Activated CD8-positive, alpha-beta memory T cell treated with anti-CD3 and anti-CD28 coated beads, Interleukin-2, amount 50 U/mL, for 24 hours (primary cell): ENCODE measurements around the gene EHMT1.
"Not testable (repeated sequence)": the region's sequence is repeated elsewhere in the genome, so short reads cannot be mapped to it uniquely, and the experiment has no call there.

Experiments used
- DNase-seq: peaks from one replicate; pipeline ENCODE4 v3.0.0-alpha.2; 2020; ENCODE audit errors: extremely low read depth

Gene EHMT1

DNA sequence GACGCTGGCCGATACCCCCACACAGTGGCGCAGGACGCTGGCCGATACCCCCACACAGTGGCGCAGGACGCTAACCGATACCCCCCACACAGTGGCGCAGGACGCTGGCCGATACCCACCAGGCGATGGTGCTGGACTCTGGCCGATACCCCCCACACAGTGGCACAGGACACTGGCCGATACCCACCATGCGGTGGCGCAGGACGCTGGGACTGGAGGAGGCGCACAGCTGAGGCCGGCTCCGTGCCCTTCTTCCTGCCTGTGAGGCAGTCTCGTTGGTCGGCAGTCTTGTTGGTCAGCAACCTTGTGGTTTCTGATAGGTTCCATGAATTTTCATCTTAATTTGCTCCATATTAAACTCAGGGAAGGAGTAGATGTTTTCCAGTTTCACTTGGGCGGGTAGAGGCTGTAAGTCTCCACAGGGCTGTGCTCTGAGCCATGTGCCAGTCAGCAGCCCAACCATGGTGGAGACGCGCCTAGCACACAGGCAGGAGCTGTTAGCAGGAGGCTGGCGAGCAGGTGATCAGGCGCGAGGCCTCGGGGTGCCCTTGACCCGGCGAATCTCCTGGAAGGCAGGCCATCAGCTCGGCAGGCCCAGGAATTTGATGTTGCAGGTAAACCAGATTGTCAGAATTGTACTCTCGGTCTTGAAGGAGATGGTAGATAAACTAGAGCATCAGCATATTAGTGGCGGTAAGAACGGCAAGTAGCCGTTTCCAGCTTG is 75.6 kb downstream of the EHMT1 start:
- DNase-seq, result no peak

- no peak for DNase-seq
These were observed 76.4 kb downstream of the EHMT1 start for GRCh38 chr9:137694962-137695875.

- no peak for DNase-seq
These were observed 77.5 kb downstream of the EHMT1 start for GRCh38 chr9:137696136-137696925.

- no peak for DNase-seq
These were observed 78.4 kb downstream of the EHMT1 start for GRCh38 chr9:137697193-137697592.

DNA sequence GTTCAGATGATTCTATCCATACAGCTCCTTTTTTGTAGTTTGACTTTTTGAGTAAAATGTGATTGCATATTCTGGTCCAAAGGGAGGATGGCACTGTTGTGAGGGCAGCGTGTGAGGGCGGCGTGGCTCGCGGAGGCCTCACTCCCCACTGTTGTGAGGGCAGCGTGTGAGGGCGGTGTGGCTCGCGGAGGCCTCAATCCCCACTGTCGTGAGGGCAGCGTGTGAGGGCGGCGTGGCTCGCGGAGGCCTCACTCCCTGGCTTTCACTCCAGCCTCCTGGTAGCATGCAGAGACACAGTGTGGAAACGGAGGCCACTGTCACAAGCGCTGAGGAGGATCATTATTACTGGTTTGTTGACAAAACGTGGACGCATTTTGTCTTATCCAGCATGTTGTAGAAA is 79.0 kb downstream of the EHMT1 start:
- DNase-seq, result no peak

GRCh38 chr9:137700911-137701310 is 82.1 kb downstream of the EHMT1 start:
- DNase-seq, result no peak

DNA sequence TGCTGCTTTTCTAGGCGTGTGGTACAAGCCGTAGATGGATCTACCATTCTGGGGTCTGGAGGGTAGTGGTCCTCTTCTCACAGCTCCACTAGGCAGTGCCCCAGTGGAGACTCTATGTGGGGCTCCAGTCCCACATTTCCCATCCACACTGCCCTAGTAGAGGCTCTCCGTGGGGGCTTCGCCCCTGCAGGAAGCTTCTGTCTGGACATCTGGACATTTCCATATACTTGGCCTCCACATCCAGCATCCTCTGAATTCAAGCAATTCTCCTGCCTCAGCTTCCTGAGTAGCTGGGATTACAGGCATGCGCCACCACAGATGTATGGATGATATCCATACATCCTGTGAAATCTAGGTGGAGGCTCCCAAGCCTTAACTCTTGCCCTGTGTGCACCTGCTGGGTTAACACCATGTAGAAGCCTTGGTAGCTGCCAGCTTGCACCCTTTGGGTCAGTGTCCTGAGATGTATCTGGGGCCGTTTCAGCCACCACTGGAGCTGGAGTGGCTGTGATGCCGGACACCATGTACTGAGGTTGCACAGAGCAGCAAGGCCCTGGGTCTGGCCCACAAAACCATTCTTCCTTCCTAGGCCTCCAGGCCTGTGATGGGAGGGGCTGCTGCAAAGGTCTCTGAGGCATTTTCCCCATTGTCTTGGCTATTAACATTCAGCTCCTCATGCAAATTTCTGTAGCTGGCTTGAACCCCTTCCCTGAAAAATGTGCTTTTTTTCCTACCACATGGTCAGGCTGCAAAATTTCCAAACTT is 84.0 kb downstream of the EHMT1 start:
- DNase-seq, result no peak

DNA sequence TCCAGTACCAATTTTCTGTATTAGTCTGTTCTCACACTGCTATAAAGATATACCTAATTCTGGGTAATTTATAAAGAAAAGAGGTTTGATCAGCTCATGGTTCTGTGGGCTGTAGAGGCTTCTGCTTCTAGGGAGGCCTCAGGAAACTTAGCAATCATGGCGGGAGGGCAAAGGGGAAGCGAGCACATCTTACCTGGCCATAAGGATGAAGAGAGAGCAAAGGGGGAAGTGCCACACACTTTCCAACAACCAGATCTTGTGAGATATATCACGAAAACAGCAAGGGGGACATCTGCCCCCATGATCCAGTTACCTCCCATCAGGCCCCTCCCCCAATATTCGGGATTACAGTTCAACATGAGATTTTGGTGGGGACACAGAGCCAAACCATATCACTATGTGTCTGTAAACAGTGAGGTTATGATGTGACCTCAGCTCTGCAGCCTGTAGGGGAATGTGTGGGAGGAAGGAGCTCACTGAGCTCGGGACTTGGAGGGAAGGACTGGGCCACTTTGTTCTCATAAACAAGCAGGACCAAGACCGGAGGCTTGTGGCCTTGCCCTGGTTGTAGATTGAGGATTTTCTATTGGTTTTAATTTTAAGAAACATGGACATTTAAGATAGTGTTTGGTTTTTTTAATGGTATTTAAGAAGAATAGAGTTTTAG is 85.2 kb downstream of the EHMT1 start:
- no peak for DNase-seq

GRCh38 chr9:137705443-137705863 is 86.6 kb downstream of the EHMT1 start:
- DNase-seq, result no peak

DNA sequence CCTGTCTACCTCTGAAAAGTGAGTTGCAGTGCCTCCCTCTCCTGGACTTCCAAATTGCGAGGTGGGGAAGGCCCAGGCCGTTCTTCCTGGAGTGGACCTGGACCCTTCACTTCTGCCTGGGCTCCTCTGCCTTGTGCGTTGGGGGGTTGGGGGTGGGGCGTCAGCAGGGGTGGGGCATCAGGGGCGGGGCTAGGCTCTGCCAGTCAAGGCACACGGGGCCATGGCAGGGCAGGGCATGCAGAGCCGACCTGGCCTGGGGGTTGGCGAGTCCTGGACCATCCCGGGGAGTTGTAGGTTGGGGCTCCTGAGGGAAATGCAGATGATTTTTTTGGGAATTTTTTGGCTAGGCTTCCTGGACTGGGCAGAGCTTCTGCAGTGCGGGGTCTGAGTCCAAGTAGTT is 87.1 kb downstream of the EHMT1 start:
- no peak for DNase-seq

DNA sequence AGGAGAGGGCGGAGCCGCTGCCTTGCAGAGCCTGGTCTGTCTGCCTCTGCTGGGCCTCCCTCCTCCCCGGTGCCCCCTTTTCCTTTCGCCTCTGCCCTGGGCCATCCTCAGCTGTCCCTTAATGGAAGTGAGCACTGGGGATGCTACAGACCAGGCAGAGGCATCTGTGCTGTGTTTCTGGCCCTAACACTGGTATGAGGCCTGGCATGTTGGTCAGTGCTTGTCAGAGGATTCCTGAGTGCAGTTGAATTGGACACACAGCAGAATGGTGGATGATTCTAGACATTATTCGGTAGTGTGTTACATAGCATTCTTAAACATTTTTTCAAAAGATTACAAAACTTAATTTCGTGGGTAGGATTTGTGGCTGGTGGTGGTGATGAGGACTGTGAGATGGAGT is 88.6 kb downstream of the EHMT1 start:
- no peak for DNase-seq

- no peak for DNase-seq
These were observed 89.9 kb downstream of the EHMT1 start for GRCh38 chr9:137708590-137709284.

DNA sequence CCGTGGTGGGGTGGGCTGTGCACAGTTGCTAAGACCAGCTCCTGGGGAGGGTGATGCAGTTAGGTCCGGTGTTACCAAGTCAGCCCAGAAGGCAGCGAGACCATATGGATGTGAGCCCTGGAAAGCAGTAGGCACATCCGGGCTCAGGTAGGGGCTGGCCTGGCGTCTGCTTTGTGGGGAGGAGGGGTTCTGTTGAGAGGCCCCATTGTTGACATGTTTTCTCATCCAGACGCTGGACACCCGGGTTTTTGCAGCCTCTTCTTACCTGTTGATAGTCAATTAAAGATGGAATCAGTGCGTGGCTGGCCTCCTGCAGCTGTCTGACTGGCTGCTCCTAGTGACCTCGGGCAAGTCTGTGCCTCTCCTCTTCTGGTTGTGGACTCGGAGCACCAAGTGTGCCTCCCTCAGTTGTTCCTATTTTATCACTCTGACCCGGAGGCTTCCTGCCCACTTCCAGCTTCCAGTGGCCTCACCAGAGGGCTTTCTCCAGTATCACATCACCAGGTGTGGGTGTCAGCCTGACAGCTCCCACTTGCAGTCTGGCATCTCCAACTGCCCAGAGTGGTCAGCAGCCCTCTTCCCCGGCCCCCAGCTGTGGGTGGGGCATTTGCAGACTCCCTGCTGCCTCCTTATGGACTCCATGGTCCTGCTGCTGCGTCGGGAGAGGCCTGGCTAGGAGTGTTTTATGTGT is 90.8 kb downstream of the EHMT1 start:
- DNase-seq, result no peak

DNA sequence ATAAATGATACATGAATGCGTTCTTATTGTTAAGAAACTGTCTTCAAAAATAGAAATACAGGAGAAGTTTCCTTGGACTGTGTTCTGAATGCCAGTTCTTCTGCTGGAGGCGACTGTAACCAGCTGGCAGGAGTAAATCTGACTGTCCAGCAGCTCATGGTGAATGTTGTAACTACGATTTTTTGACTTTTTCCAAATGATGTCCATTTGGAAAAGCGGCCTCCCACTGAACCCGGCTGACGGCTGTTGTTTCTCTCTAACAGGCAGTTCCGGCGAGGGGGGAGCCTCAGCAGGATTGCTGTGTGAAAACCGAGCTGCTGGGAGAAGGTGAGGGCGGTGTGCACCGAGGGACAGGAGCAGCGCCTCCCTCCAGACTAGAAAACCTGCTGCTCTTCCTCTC is 91.9 kb downstream of the EHMT1 start:
- DNase-seq, result no peak

- DNase-seq, result no peak
These were observed 92.9 kb downstream of the EHMT1 start for GRCh38 chr9:137711678-137712105.

- no peak for DNase-seq
These were observed 96.5 kb downstream of the EHMT1 start for GRCh38 chr9:137715321-137715720.

- DNase-seq, result not testable (repeated sequence)
These were observed 97.3 kb downstream of the EHMT1 start for GRCh38 chr9:137715866-137716693.

- DNase-seq, result no peak
These were observed 98.0 kb downstream of the EHMT1 start for GRCh38 chr9:137716694-137717287.
